GM12873 (cell line): ENCODE measurements around the gene APOL5.

ENCODE experiments used
- CTCF ChIP-seq: IDR thresholded peaks from 2 replicates; pipeline ENCODE4 v1.5.1; 2012; ENCODE audit warnings: low read depth, mild to moderate bottlenecking, moderate library complexity, low read length, control low read depth; ENCODE audit not compliant: insufficient read depth; ENCODE audit errors: missing control alignments

APOL5 gene

GRCh38 chr22:35717572-35717971, at the start of gene APOL5:
Gene APOL5, plus strand, starts transcription at chr22:35717872. Its CDS starts 0 bp downstream, at chr22:35717872.
- TF ChIP-seq CTCF = no peak

GRCh38 chr22:35674335-35674734, 43.3 kb upstream of the APOL5 start:
- TF ChIP-seq CTCF = no peak

GRCh38 chr22:35677460-35678187, 40.0 kb upstream of the APOL5 start:
- no peak for TF ChIP-seq CTCF

- no peak for TF ChIP-seq CTCF
Measured at GRCh38 chr22:35678836-35679235, 38.8 kb upstream of the APOL5 start.

GRCh38 chr22:35681454-35682052, 36.1 kb upstream of the APOL5 start:
- TF ChIP-seq CTCF = no peak

GRCh38 chr22:35683560-35683959, 34.1 kb upstream of the APOL5 start:
- TF ChIP-seq CTCF = no peak

GRCh38 chr22:35684270-35684700, 33.4 kb upstream of the APOL5 start:
- no peak for TF ChIP-seq CTCF
